ENCODE data around the gene CCDC80.

The CCDC80 gene

DNA sequence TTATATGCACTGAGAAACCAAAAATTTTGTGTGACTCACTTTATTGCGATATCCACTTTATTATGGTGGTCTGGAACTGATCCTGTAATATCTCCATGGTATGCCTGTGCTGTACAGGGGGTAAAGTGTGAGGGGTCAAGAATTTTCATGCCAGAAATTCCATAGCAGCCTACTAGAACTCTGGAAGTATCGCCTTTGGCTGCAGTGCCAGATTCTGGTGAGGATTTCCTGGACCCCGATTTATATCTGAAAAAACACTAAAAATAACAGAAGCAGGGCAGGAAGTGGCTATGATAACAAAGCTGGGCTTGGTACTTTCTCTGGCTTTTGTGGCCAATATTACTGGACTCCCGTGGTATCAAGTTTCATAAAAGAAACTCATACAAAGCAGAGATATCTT lies 36.4 kb downstream of the CCDC80 start:
- Histone ChIP-seq H3K4me1 (ENCODE audit: control insufficient read depth, insufficient read depth, low read length) (no peaks in the 10 kb centered on the region), H3K27ac (ENCODE audit: extremely low read depth, low read depth, low read length) (no peak overlapping the region), H3K9me3 (ENCODE audit: control insufficient read depth, insufficient read depth, low read depth, low read length) (no peaks in the 10 kb centered on the region), H3K36me3 (ENCODE audit: control insufficient read depth in 2 of 2, insufficient read depth in 1 of 2, low read length in 2 of 2) (no peaks in the 10 kb centered on the region), H3K4me3 (ENCODE audit: low read depth, low read length) (no peak overlapping the region)
- TF ChIP-seq ZNF175 (tag by site-specific recombination; IDR thresholded peaks at IDR 0.05) (no peak), ZNF596 (tag by site-specific recombination; IDR thresholded peaks at IDR 0.05) (no peak), ZNF830 (tag by site-specific recombination; IDR thresholded peaks at IDR 0.05; ENCODE audit: low read depth) (no peak), WT1 (tag by site-specific recombination; IDR thresholded peaks at IDR 0.05) (no peak), ZNF530 (tag by site-specific recombination; IDR thresholded peaks at IDR 0.05; ENCODE audit: low read depth) (no peak), ZNF571 (tag by site-specific recombination; IDR thresholded peaks at IDR 0.05) (no peak), ZNF121 (tag by site-specific recombination; IDR thresholded peaks at IDR 0.05) (no peak), ZNF776 (tag by site-specific recombination; IDR thresholded peaks at IDR 0.05; ENCODE audit: borderline replicate concordance) (no peak), ZSCAN30 (tag by site-specific recombination; IDR thresholded peaks at IDR 0.05) (no peak), ZNF426 (tag by site-specific recombination; IDR thresholded peaks at IDR 0.05) (no peak), ZNF274 (IDR thresholded peaks at IDR 0.05; ENCODE audit: low read length) (no peak), ZNF274 (tag by site-specific recombination; IDR thresholded peaks at IDR 0.05; ENCODE audit: borderline replicate concordance) (no peak), IKZF3 (tag by site-specific recombination; IDR thresholded peaks at IDR 0.05) (no peak), ZNF560 (tag by site-specific recombination; IDR thresholded peaks at IDR 0.05; ENCODE audit: borderline replicate concordance) (no peak), ZFP41 (tag by site-specific recombination; IDR thresholded peaks at IDR 0.05; ENCODE audit: borderline replicate concordance) (no peak), ZNF169 (tag by site-specific recombination; IDR thresholded peaks at IDR 0.05) (no peak)
- TF ChIP-seq, protein P1, sequence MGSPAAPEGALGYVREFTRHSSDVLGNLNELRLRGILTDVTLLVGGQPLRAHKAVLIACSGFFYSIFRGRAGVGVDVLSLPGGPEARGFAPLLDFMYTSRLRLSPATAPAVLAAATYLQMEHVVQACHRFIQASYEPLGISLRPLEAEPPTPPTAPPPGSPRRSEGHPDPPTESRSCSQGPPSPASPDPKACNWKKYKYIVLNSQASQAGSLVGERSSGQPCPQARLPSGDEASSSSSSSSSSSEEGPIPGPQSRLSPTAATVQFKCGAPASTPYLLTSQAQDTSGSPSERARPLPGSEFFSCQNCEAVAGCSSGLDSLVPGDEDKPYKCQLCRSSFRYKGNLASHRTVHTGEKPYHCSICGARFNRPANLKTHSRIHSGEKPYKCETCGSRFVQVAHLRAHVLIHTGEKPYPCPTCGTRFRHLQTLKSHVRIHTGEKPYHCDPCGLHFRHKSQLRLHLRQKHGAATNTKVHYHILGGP (tag by site-specific recombination; IDR thresholded peaks at IDR 0.05) = no peak
- TF ChIP-seq, protein P2, sequence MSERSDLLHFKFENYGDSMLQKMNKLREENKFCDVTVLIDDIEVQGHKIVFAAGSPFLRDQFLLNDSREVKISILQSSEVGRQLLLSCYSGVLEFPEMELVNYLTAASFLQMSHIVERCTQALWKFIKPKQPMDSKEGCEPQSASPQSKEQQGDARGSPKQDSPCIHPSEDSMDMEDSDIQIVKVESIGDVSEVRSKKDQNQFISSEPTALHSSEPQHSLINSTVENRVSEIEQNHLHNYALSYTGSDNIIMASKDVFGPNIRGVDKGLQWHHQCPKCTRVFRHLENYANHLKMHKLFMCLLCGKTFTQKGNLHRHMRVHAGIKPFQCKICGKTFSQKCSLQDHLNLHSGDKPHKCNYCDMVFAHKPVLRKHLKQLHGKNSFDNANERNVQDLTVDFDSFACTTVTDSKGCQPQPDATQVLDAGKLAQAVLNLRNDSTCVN (tag by site-specific recombination; optimal IDR thresholded peaks at IDR 0.05) = no peak
- TF ChIP-seq, protein P3, sequence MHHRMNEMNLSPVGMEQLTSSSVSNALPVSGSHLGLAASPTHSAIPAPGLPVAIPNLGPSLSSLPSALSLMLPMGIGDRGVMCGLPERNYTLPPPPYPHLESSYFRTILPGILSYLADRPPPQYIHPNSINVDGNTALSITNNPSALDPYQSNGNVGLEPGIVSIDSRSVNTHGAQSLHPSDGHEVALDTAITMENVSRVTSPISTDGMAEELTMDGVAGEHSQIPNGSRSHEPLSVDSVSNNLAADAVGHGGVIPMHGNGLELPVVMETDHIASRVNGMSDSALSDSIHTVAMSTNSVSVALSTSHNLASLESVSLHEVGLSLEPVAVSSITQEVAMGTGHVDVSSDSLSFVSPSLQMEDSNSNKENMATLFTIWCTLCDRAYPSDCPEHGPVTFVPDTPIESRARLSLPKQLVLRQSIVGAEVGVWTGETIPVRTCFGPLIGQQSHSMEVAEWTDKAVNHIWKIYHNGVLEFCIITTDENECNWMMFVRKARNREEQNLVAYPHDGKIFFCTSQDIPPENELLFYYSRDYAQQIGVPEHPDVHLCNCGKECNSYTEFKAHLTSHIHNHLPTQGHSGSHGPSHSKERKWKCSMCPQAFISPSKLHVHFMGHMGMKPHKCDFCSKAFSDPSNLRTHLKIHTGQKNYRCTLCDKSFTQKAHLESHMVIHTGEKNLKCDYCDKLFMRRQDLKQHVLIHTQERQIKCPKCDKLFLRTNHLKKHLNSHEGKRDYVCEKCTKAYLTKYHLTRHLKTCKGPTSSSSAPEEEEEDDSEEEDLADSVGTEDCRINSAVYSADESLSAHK (tag by site-specific recombination; IDR thresholded peaks at IDR 0.05) = no peak
- TF ChIP-seq, protein P4, sequence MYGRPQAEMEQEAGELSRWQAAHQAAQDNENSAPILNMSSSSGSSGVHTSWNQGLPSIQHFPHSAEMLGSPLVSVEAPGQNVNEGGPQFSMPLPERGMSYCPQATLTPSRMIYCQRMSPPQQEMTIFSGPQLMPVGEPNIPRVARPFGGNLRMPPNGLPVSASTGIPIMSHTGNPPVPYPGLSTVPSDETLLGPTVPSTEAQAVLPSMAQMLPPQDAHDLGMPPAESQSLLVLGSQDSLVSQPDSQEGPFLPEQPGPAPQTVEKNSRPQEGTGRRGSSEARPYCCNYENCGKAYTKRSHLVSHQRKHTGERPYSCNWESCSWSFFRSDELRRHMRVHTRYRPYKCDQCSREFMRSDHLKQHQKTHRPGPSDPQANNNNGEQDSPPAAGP (tag by site-specific recombination; IDR thresholded peaks at IDR 0.05) = no peak
- CTCF ChIA-PET = no interaction called here
- POLR2A ChIA-PET = no interaction called here

DNA sequence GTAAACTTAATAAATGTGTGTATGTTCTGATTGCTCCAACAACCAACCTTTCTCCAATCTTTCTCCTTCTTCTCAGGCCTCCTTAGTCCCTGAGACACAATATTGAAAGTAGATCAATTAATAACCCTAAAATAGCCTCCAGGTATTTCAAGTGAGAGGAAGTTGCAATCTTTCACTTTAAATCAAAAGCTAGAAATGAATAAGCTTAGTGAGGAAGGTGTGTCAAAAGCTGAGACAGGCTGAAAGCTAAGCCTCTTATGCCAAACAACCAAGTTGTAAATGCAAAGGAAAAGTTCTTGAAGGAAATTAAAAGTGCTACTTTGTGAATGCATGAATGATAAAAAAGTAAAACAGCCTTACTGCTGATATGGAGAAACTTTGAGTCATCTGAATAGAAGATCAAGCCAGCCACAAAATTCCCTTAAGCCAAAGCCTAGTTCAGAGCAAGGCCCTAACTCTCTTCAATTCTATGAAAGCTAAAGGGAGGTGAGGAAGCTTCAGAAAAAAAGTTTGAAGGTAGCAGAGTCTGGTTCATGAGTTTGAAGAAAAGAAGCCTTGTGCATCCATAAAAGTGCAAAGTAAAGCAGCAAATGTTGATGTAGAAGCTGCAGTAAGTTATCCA lies 38.6 kb downstream of the CCDC80 start:
- H3K4me3 ChIP-seq (ENCODE audit: low read depth, low read length) = no peak overlapping the region
- POLR2A ChIA-PET = no interaction called here
- H3K27ac ChIP-seq (ENCODE audit: extremely low read depth, low read depth, low read length) = no peak overlapping the region
- no peaks in the 10 kb centered on the region for H3K9me3 ChIP-seq (ENCODE audit: control insufficient read depth, insufficient read depth, low read depth, low read length)
- no peaks in the 10 kb centered on the region for H3K36me3 ChIP-seq (ENCODE audit: control insufficient read depth in 2 of 2, insufficient read depth in 1 of 2, low read length in 2 of 2)
- TF ChIP-seq, protein P5, sequence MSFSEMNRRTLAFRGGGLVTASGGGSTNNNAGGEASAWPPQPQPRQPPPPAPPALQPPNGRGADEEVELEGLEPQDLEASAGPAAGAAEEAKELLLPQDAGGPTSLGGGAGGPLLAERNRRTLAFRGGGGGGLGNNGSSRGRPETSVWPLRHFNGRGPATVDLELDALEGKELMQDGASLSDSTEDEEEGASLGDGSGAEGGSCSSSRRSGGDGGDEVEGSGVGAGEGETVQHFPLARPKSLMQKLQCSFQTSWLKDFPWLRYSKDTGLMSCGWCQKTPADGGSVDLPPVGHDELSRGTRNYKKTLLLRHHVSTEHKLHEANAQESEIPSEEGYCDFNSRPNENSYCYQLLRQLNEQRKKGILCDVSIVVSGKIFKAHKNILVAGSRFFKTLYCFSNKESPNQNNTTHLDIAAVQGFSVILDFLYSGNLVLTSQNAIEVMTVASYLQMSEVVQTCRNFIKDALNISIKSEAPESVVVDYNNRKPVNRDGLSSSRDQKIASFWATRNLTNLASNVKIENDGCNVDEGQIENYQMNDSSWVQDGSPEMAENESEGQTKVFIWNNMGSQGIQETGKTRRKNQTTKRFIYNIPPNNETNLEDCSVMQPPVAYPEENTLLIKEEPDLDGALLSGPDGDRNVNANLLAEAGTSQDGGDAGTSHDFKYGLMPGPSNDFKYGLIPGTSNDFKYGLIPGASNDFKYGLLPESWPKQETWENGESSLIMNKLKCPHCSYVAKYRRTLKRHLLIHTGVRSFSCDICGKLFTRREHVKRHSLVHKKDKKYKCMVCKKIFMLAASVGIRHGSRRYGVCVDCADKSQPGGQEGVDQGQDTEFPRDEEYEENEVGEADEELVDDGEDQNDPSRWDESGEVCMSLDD (tag by site-specific recombination; IDR thresholded peaks at IDR 0.05) = no peak
- TF ChIP-seq ZNF792 (tag by site-specific recombination; IDR thresholded peaks at IDR 0.05) (no peak), SP2 (tag by site-specific recombination; IDR thresholded peaks at IDR 0.05) (no peak), ZNF658 (tag by site-specific recombination; IDR thresholded peaks at IDR 0.05) (no peak), ZNF785 (tag by site-specific recombination; IDR thresholded peaks at IDR 0.05) (no peak)
- CTCF ChIA-PET = interaction anchor here (0.6 to 0.7 kb wide), 2 partner anchors 14 to 40 kb away, joined by 3 read pairs; no protein-coding TSS in a partner anchor
- H3K4me1 ChIP-seq (ENCODE audit: control insufficient read depth, insufficient read depth, low read length) = no peaks in the 10 kb centered on the region
